ENCODE data around the gene ST13.
A peak's percentile ranks its signal among the peaks of the same experiment; 100 is the strongest.

Gene ST13

GRCh38 chr22:40808018-40808841, 48.2 kb downstream of the ST13 start:
- ChIA-PET CTCF (interaction anchor here (0.6 to 0.9 kb wide), 3 partner anchors 12 to 430 kb away, joined by 3 to 5 read pairs (median 4); no protein-coding TSS in a partner anchor), POLR2A (interaction anchor here (1.5 to 1.7 kb wide), 2 partner anchors 11 to 157 kb away, joined by 4 to 5 read pairs; partner anchors contain the start of gene SLC25A17)
- Histone ChIP-seq H3K4me1 (ENCODE audit: control insufficient read depth, insufficient read depth, low read length) (peaks cover 14% of the 10 kb centered on the region), H3K27ac (ENCODE audit: extremely low read depth, low read depth, low read length) (no peak overlapping the region), H3K9me3 (ENCODE audit: control insufficient read depth, insufficient read depth, low read depth, low read length) (no peaks in the 10 kb centered on the region), H3K36me3 (ENCODE audit: control insufficient read depth in 2 of 2, insufficient read depth in 1 of 2, low read length in 2 of 2) (peaks cover 2 to 3% of the 10 kb centered on the region in 2 experiments; a peak in 2 of 3 replicates), H3K4me3 (ENCODE audit: low read depth, low read length) (no peak overlapping the region)
- no peak for TF ChIP-seq RBAK (tag by site-specific recombination; IDR thresholded peaks at IDR 0.05)
- no peak for TF ChIP-seq ZNF416 (tag by site-specific recombination; IDR thresholded peaks at IDR 0.05)
- peak; percentile 82 for TF ChIP-seq EGR2 (tag by site-specific recombination; IDR thresholded peaks at IDR 0.05; ENCODE audit: low read depth)
- 0 out of 2 replicates have a peak, but pooled peaks have one; percentile 17 for TF ChIP-seq OSR2 (tag by site-specific recombination; IDR thresholded peaks at IDR 0.05)
- TF ChIP-seq ZNF596 (tag by site-specific recombination; IDR thresholded peaks at IDR 0.05), result no peak
- peak; percentile 79 for TF ChIP-seq ZFHX2 (tag by site-specific recombination; conservative IDR thresholded peaks at IDR 0.05)
- no peak for TF ChIP-seq ZNF658 (tag by site-specific recombination; IDR thresholded peaks at IDR 0.05)
- no peak for TF ChIP-seq ZBTB21 (tag by site-specific recombination; IDR thresholded peaks at IDR 0.05)
- TF ChIP-seq ZNF184 (tag by site-specific recombination; IDR thresholded peaks at IDR 0.05), result no peak

- Histone ChIP-seq H3K27ac (ENCODE audit: extremely low read depth, low read depth, low read length) (no peak overlapping the region), H3K36me3 (ENCODE audit: control insufficient read depth in 2 of 2, insufficient read depth in 1 of 2, low read length in 2 of 2) (peaks cover 2 to 3% of the 10 kb centered on the region in 2 experiments; a peak in 2 of 3 replicates), H3K4me1 (ENCODE audit: control insufficient read depth, insufficient read depth, low read length) (peaks cover 14% of the 10 kb centered on the region), H3K4me3 (ENCODE audit: low read depth, low read length) (no peak overlapping the region), H3K9me3 (ENCODE audit: control insufficient read depth, insufficient read depth, low read depth, low read length) (no peaks in the 10 kb centered on the region)
- TF ChIP-seq ZNF311 (tag by site-specific recombination; IDR thresholded peaks at IDR 0.05; ENCODE audit: borderline replicate concordance), result no peak
- TF ChIP-seq ELK4 (IDR thresholded peaks at IDR 0.05; ENCODE audit: borderline replicate concordance, low read depth, low read length), result no peak
- TF ChIP-seq ZNF280D (tag by site-specific recombination; IDR thresholded peaks at IDR 0.05), result no peak
- no peak for TF ChIP-seq ZNF175 (tag by site-specific recombination; IDR thresholded peaks at IDR 0.05)
- TF ChIP-seq ZNF157 (tag by site-specific recombination; IDR thresholded peaks at IDR 0.05), result no peak
- TF ChIP-seq ZXDB (tag by site-specific recombination; IDR thresholded peaks at IDR 0.05), result no peak
- TF ChIP-seq ZNF24 (tag by site-specific recombination; IDR thresholded peaks at IDR 0.05), result no peak
- no peak for TF ChIP-seq ZNF239 (tag by site-specific recombination; IDR thresholded peaks at IDR 0.05)
- no peak for TF ChIP-seq ZFP41 (tag by site-specific recombination; IDR thresholded peaks at IDR 0.05; ENCODE audit: borderline replicate concordance)
- ChIA-PET POLR2A (interaction anchor here (1.5 kb wide), 1 partner anchor 12 kb away, joined by 4 read pairs; the partner anchor contains the start of gene SLC25A17), CTCF (interaction anchor here (0.7 kb wide), 1 partner anchor 331 kb away, joined by 3 read pairs; no protein-coding TSS in a partner anchor)
Measured at GRCh38 chr22:40806711-40807110, 49.7 kb downstream of the ST13 start.

Measured in HEK293 (cell line).